K562 (cell line): ENCODE results near the gene PKP1.

Experiments used
- CCAR2 ChIP-seq: fragments of 200-400 bp; formaldehyde crosslinking; IDR thresholded peaks from 2 replicates; pipeline ENCODE4 v1.6.1; 2017; ENCODE audit warnings: mild to moderate bottlenecking, low read depth, low read length
- CEBPB ChIP-seq: fragments of 450-650 bp; IDR thresholded peaks from 2 replicates; pipeline ENCODE4 v1.6.1; 2016; ENCODE audit warnings: missing genetic modification characterization, missing compliant biosample characterization
- ESRRA ChIP-seq: fragments of 450-650 bp; IDR thresholded peaks from 2 replicates; pipeline ENCODE4 v1.6.1; 2014; ENCODE audit warnings: low read depth, mild to moderate bottlenecking, moderate library complexity, borderline replicate concordance
- FOSL1 ChIP-seq: fragments of 200-800 bp; sonication (Bioruptor generic); conservative IDR thresholded peaks from 2 replicates; pipeline ENCODE4 v1.6.1; 2016; ENCODE audit warnings: missing genetic modification characterization, missing compliant biosample characterization
- POLR2AphosphoS5 ChIP-seq: IDR thresholded peaks from 2 replicates; pipeline ENCODE4 v1.6.1; 2011; ENCODE audit warnings: mild to moderate bottlenecking, low read depth, low read length, moderate library complexity; ENCODE audit not compliant: control insufficient read depth, insufficient read depth
- SRSF9 ChIP-seq: fragments of 200-400 bp; formaldehyde crosslinking; IDR thresholded peaks from 2 replicates; pipeline ENCODE4 v1.6.1; 2017; ENCODE audit warnings: low read depth, low read length, borderline replicate concordance
- ZBTB26 ChIP-seq: fragments of 450-650 bp; formaldehyde crosslinking; IDR thresholded peaks from 2 replicates; pipeline ENCODE4 v1.4.0; 2022; ENCODE audit warnings: missing genetic modification characterization
- ZNF121 ChIP-seq: sonication (generic); formaldehyde crosslinking; conservative IDR thresholded peaks from 2 replicates; pipeline ENCODE4 v1.8.0; 2022; ENCODE audit warnings: missing genetic modification reagents
- ZNF239 ChIP-seq: fragments of 250-450 bp; sonication (Bioruptor Pico); IDR thresholded peaks from 2 replicates; pipeline ENCODE4 v1.4.0; 2020; ENCODE audit warnings: mild to moderate bottlenecking
- ZNF449 ChIP-seq: fragments of 250-450 bp; sonication (Bioruptor Pico); IDR thresholded peaks from 2 replicates; pipeline ENCODE4 v1.8.0; 2022; ENCODE audit warnings: moderate library complexity, mild to moderate bottlenecking, inconsistent platforms

GRCh38 chr1:201357211-201357610, 73.9 kb downstream of the PKP1 start:
- TF ChIP-seq ZNF239 (CRISPR knock-in tag) (no peak), SRSF9 (no peak), FOSL1 (tag) (no peak), CCAR2 (no peak), POLR2AphosphoS5 (no peak), ZBTB26 (CRISPR knock-in tag) (no peak), ZNF121 (no peak), ZNF449 (CRISPR knock-in tag) (no peak), CEBPB (tag) (no peak), ESRRA (no peak)
